NCI-H128 (cell line): ENCODE results near the gene TOX2.

Experiments used
- DNase-seq: peaks from one replicate; lab custom pipeline; 2025; ENCODE audit not compliant: unreplicated experiment; lab: John Stamatoyannopoulos, UW

Gene TOX2

GRCh38 chr20:44117296-44118184 lies 202.9 kb downstream of the TOX2 start:
- DNase-seq = no peak

GRCh38 chr20:44118185-44119033 lies 203.8 kb downstream of the TOX2 start:
- DNase-seq = no peak
